Vagina (tissue), 2 donors: ENCODE measurements around the gene PITRM1. TPM values are rescaled to one million over a fixed set of nuclear protein-coding genes. Genes with fewer than 3 reads are reported as not detected.
A peak's percentile ranks its signal among the peaks of the same experiment; 100 is the strongest.
"Not testable (repeated sequence)": the region's sequence is repeated elsewhere in the genome, so short reads cannot be mapped to it uniquely, and the experiment has no call there.

ENCODE experiments used
- DNase-seq, 2 donors: peaks; one replicate each; pipeline ENCODE4 v3.0.0-alpha.2; 2017; ENCODE audit errors: extremely low spot score in 2 of 2
- H3K27ac ChIP-seq: fragments of 200-600 bp; sonication (generic); one replicate; pipeline ENCODE4 v1.5.1; 2019
- H3K27me3 ChIP-seq: fragments of 200-600 bp; sonication (generic); one replicate; pipeline ENCODE4 v1.5.1; 2019
- H3K36me3 ChIP-seq, 2 donors: fragments of 200-600 bp; sonication (generic); one replicate each; pipeline ENCODE4 v1.5.1; 2017 to 2019
- H3K4me1 ChIP-seq: fragments of 200-600 bp; sonication (generic); one replicate; pipeline ENCODE4 v1.5.1; 2019
- H3K4me3 ChIP-seq, 2 donors: fragments of 200-600 bp; sonication (generic); 1 replicate in 1 of 2; 2 replicates in 1 of 2; pipeline ENCODE4 v1.5.1; 2016 to 2019
- H3K9me3 ChIP-seq: fragments of 200-600 bp; sonication (generic); one replicate; pipeline ENCODE4 v1.5.1; 2019
- POLR2A ChIP-seq, 2 donors: fragments of 450-650 bp; IDR thresholded peaks; one replicate each; pipeline ENCODE4 v1.6.1; 2017; ENCODE audit warnings: antibody characterized with exemption in 2 of 2, mild to moderate bottlenecking in 2 of 2, moderate library complexity in 2 of 2
- POLR2AphosphoS5 ChIP-seq, 2 donors: sonication (generic); formaldehyde crosslinking; IDR thresholded peaks; one replicate each; pipeline ENCODE4 v1.9.0; 2017; ENCODE audit warnings: antibody characterized with exemption in 2 of 2, mild to moderate bottlenecking in 2 of 2, low read depth in 1 of 2; ENCODE audit not compliant: insufficient read depth in 1 of 2
- intact Hi-C: fragments of 100-400 bp; cut with DNase I; formaldehyde crosslinking; loops from one replicate; pipeline ENCODE4 v1.15.1; 2023
- total RNA-seq: library from RNA; depleted of rRNA; stranded (reverse); fragments of >200 nt; gene quantifications from one replicate; pipeline ENCODE4 v1.2.3, GENCODE V29; 2016
- TF ChIP-seq, protein P1 (sequence below), 3 experiments: fragments of 450-650 bp in 2 of 3; fragments of 200-600 bp in 1 of 3; sonication (generic) in 1 of 3; IDR thresholded peaks; one replicate each; pipeline ENCODE4 v1.5.1; 2017 to 2019; ENCODE audit warnings: antibody characterized with exemption in 3 of 3, mild to moderate bottlenecking in 2 of 3, moderate library complexity in 2 of 3

Gene PITRM1, protein sequence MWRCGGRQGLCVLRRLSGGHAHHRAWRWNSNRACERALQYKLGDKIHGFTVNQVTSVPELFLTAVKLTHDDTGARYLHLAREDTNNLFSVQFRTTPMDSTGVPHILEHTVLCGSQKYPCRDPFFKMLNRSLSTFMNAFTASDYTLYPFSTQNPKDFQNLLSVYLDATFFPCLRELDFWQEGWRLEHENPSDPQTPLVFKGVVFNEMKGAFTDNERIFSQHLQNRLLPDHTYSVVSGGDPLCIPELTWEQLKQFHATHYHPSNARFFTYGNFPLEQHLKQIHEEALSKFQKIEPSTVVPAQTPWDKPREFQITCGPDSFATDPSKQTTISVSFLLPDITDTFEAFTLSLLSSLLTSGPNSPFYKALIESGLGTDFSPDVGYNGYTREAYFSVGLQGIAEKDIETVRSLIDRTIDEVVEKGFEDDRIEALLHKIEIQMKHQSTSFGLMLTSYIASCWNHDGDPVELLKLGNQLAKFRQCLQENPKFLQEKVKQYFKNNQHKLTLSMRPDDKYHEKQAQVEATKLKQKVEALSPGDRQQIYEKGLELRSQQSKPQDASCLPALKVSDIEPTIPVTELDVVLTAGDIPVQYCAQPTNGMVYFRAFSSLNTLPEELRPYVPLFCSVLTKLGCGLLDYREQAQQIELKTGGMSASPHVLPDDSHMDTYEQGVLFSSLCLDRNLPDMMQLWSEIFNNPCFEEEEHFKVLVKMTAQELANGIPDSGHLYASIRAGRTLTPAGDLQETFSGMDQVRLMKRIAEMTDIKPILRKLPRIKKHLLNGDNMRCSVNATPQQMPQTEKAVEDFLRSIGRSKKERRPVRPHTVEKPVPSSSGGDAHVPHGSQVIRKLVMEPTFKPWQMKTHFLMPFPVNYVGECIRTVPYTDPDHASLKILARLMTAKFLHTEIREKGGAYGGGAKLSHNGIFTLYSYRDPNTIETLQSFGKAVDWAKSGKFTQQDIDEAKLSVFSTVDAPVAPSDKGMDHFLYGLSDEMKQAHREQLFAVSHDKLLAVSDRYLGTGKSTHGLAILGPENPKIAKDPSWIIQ
- total RNA-seq: 58.9 TPM

DNA sequence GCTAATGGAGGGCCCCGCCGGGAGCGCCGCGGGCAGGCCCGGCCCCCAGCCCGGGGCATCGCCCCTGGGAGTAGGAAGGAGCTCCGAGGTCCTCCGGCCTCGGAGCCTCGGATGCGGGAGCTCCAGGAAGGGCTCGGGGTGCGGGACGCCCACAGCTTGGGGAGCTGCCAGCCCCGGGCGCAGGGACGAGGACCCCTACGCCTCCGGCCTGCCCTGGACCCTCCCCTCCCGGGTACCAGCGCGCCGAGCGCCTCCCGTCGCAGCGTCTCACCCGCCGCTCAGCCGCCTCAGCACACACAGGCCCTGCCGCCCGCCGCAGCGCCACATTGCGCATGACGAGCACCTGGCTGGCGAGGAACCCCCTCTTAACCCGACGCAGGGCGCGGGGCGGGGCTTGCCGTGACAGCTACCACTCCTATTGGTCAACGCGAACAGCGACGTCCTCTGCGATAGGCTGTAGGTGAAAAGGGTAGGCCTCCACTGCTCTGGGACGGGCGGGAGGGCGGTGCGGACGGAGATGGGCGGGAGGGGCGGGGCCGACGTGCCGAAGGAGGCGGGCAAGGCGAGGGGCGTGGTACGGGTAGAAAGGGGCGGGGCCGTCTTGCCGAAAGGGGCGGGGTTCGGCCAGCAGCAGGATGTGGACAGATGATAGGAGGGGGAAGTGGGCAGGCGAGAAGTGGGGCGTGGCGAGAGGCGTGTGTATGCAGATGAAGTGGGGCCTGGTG lies at the start of gene PITRM1:
Gene PITRM1, minus strand, starts transcription at position 337 of the 725 bp plus-strand sequence. Its CDS starts 10 bp downstream, at position 327.
- intact Hi-C loops: no loop called here
- no peaks in the 10 kb centered on the region for H3K27me3 ChIP-seq
- TF ChIP-seq POLR2A (IDR thresholded peaks at IDR 0.05): peak in 1 of 2 donors; percentile 98
- TF ChIP-seq POLR2AphosphoS5 (IDR thresholded peaks at IDR 0.05; ENCODE audit: insufficient read depth in 1 of 2, low read depth in 1 of 2): peak; percentile 65 to 99
- TF ChIP-seq, protein P1, sequence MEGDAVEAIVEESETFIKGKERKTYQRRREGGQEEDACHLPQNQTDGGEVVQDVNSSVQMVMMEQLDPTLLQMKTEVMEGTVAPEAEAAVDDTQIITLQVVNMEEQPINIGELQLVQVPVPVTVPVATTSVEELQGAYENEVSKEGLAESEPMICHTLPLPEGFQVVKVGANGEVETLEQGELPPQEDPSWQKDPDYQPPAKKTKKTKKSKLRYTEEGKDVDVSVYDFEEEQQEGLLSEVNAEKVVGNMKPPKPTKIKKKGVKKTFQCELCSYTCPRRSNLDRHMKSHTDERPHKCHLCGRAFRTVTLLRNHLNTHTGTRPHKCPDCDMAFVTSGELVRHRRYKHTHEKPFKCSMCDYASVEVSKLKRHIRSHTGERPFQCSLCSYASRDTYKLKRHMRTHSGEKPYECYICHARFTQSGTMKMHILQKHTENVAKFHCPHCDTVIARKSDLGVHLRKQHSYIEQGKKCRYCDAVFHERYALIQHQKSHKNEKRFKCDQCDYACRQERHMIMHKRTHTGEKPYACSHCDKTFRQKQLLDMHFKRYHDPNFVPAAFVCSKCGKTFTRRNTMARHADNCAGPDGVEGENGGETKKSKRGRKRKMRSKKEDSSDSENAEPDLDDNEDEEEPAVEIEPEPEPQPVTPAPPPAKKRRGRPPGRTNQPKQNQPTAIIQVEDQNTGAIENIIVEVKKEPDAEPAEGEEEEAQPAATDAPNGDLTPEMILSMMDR (IDR thresholded peaks at IDR 0.05): no peak

DNA sequence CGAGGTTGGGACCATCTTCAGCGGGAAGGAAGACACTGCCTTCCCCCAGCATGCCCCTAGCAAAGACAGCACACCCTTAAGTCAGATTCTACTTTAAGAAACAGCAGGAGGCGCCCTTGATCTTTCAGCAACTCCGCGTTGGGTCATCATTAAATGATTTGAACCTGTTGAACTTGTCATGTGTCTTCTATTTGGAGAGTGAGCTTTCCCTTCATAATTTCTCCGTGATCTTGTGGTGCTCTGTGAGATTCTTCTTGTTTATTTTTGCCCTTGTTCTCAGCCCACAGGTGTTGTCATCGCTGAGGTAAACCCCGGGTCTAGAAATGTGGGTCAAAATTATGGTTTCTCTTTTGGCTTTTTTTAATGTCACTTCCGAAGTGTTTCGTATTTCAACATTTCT lies 49.5 kb upstream of the PITRM1 start:
- H3K4me1 ChIP-seq: peaks cover 5% of the 10 kb centered on the region
- H3K4me3 ChIP-seq: no peak overlapping the region
- H3K27ac ChIP-seq: no peak overlapping the region
- intact Hi-C loops: no loop called here
- no peak for TF ChIP-seq POLR2A (IDR thresholded peaks at IDR 0.05)
- DNase-seq: no peak
- no peaks in the 10 kb centered on the region for H3K9me3 ChIP-seq
- H3K36me3 ChIP-seq: no peaks in the 10 kb centered on the region
- H3K27me3 ChIP-seq: no peaks in the 10 kb centered on the region

More for the DNA sequence above, at the start of gene PITRM1:
- peaks cover 0 to 26% of the 10 kb centered on the region in 2 donors for H3K36me3 ChIP-seq
- peak within 1 kb of the TSS; percentile 90 for H3K27ac ChIP-seq
- peaks cover 15% of the 10 kb centered on the region for H3K4me1 ChIP-seq
- peak within 1 kb of the TSS; percentile 74 to 97 for H3K4me3 ChIP-seq
- H3K9me3 ChIP-seq: no peaks in the 10 kb centered on the region
- peak in 1 of 2 donors; percentile 99 for DNase-seq

DNA sequence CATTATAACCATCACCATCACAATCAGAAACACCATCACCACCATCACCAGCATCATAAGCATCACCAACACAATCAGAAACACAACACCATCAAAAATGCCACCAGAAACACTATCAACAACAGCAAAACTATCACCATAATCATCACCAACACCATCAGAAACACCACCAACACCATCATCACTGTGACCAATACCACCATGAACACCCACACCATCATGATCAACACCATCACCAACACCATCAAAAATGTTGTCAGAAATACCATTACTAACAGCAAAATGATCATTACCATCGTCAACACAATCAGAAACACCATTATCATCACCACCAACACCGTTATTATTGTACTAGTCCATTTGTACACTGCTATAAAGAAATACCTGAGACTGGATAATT lies 49.0 kb upstream of the PITRM1 start:
- H3K27me3 ChIP-seq, intact Hi-C loops, H3K4me3 ChIP-seq, H3K4me1 ChIP-seq, DNase-seq, H3K9me3 ChIP-seq, H3K36me3 ChIP-seq, H3K27ac ChIP-seq: not testable (repeated sequence)

DNA sequence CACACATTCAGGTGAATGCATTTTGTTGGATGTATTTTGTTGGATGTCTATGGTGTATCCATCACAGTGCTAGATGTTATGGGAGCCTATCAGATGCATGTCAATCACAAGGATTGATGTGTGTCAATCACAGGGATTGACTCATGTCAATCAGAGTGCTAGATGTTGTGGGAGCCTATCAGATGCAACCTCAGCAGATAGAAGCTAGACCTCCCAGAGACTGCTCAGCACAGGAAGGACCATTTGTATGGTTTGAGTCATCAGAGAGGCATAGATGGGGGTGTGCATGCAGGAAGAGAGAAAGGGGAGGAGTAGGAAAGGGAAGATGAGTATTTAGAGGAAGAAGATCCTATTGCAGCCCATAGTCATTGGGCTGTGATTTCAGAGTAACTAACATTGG lies 48.3 kb upstream of the PITRM1 start:
- no peak overlapping the region for H3K4me3 ChIP-seq
- H3K4me1 ChIP-seq: no peaks in the 10 kb centered on the region
- no peak for DNase-seq
- TF ChIP-seq POLR2AphosphoS5 (IDR thresholded peaks at IDR 0.05; ENCODE audit: insufficient read depth in 1 of 2, low read depth in 1 of 2): no peak
- TF ChIP-seq, protein P1 (IDR thresholded peaks at IDR 0.05): no peak
- TF ChIP-seq POLR2A (IDR thresholded peaks at IDR 0.05): no peak
- H3K36me3 ChIP-seq: no peaks in the 10 kb centered on the region
- no peaks in the 10 kb centered on the region for H3K9me3 ChIP-seq
- no peaks in the 10 kb centered on the region for H3K27me3 ChIP-seq
- H3K27ac ChIP-seq: no peak overlapping the region
- intact Hi-C loops: no loop called here

DNA sequence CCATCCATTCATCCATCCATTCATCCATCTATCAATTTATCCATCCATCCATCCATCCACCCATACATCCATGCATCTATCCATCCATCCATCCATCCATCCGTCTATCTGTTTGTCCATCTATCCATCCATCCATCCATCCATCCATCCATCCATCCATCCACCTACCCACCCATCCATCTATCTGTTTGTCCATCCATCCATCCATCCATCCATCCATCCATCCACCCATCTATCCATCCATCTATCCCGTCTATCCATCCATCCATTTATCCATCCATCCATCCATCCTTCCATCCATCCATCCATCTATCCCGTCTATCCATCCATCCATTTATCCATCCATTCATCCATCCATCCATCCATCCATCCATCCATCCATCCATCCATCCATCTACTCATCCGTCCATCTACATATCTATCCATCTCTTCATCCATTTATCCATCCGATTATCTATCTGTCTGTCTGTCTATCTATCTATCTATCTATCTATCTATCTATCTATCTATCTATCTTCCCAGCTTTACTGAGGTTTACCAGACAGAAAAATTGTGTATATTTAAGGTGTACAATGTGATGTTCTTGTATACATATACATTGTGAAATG lies 46.5 kb upstream of the PITRM1 start:
- H3K36me3 ChIP-seq, H3K27ac ChIP-seq, H3K27me3 ChIP-seq, intact Hi-C loops, H3K4me3 ChIP-seq, H3K4me1 ChIP-seq, H3K9me3 ChIP-seq, DNase-seq: not testable (repeated sequence)

DNA sequence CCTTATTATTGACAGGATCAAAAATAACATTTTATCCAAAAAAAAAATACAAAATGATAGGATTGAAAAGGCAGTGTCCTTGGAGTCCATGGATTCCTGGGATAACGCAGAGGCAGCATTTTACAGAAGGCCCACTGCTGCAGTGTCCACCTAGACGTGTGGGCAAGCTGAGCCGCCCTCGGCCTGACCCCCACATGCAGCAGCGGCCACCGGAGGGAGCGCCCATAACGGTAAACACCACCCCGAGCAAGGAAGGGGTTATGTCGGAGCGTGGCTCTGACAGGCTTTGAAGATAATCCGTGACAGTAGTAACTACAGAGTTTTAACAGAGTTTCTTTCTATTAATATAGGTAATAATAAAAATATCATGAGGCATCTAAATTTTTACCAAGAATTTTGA lies 45.3 kb upstream of the PITRM1 start:
- H3K36me3 ChIP-seq: no peaks in the 10 kb centered on the region
- no peaks in the 10 kb centered on the region for H3K27me3 ChIP-seq
- TF ChIP-seq, protein P1 (IDR thresholded peaks at IDR 0.05): no peak
- TF ChIP-seq POLR2A (IDR thresholded peaks at IDR 0.05) (no peak), POLR2AphosphoS5 (IDR thresholded peaks at IDR 0.05; ENCODE audit: insufficient read depth in 1 of 2, low read depth in 1 of 2) (no peak)
- DNase-seq: no peak
- H3K4me3 ChIP-seq: no peak overlapping the region
- no peaks in the 10 kb centered on the region for H3K9me3 ChIP-seq
- intact Hi-C loops: no loop called here
- no peaks in the 10 kb centered on the region for H3K4me1 ChIP-seq
- no peak overlapping the region for H3K27ac ChIP-seq
